Activated CD4-positive, CD25-positive, alpha-beta regulatory T cell treated with anti-CD3 and anti-CD28 coated beads, Interleukin-2, amount 50 U/mL, for 72 hours (primary cell): ENCODE measurements around the gene UVRAG.
"Not testable (repeated sequence)": the region's sequence is repeated elsewhere in the genome, so short reads cannot be mapped to it uniquely, and the experiment has no call there.

Source experiments
- DNase-seq: peaks from one replicate; pipeline ENCODE4 v3.0.0; 2021

The UVRAG gene

DNA sequence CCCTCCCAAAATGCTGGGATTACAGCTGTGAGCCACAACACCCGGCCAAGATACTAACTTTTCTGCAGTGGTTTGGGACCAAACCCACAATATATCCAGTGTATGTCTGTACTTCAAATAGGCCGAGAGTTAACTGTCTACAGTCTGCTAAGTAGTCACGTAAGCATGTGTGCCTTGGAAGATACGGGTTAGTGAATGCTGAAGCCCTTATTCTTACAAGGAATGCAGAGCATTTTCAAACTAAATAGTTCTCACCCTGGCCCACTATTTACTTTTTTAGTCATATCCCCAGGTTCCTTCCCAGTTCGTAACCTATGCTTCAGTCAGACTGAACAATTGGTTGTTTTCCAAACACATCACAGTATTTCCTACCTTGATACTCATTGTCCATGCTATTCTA lies 215.3 kb downstream of the UVRAG start:
- DNase-seq = no peak

DNA sequence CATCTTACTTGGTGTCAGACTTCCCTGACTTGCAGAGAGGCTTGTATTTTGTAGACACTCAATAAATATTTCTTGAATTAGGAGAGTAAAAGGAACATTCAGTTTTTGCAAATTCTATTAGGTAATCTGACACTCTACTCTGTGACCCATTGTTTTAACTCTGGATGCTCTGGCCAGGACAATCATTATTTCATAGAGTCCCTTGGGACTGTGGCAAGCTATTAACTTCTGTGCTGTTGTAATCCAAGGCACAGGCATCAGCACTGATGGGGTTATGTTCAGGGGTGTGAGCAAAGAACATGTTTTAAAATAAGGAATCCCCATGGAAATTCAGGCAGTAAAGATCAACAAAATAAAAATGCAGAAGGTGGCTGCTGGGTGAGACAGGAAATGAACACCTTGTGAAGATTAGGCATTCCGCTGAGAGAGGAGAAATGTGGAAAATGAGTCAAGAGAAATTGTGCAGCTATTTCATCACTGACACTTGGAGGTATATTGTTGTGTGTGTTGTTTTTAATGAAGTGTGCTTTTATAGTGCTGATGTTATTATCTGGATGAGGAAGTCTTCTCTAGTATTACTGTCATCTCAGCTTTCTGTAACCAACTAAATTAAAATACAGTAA lies 216.1 kb downstream of the UVRAG start:
- DNase-seq = no peak

DNA sequence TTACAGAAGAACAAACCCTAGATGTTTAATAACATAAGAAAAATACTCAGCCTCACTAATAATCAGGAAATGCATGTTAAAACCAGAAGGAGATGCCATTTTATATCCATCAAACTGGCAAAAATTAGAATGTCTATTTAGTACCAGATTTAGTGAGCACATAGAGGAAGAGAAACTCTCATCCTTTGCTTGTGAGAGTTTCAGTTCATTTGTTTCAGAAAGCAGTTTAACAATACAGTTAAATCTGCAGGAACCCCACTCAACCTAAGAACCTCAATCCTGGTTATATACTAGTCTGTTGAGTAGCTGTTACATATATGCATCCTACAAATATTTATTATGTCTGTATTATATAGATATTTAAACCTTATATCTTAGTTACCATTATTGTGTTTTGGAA lies 218.7 kb downstream of the UVRAG start:
- no peak for DNase-seq

DNA sequence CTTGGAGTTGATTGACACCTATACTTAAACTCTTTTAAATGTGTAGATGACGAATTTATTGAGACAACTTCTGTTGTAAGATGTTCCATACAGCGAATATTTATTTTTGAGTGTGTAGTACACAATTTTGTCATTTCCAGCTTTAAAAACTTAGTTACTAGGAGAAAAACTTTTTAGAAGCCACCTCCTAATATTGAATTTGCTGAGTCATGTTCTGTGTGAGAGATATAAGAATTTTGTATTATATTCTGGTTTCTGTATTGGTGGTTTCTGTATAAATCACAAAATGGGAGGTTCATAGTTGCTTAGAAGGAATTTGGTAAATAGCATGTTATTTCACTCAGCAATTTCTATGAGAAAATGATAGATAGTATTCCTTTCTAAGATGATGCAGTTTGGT lies 220.0 kb downstream of the UVRAG start:
- DNase-seq = no peak

DNA sequence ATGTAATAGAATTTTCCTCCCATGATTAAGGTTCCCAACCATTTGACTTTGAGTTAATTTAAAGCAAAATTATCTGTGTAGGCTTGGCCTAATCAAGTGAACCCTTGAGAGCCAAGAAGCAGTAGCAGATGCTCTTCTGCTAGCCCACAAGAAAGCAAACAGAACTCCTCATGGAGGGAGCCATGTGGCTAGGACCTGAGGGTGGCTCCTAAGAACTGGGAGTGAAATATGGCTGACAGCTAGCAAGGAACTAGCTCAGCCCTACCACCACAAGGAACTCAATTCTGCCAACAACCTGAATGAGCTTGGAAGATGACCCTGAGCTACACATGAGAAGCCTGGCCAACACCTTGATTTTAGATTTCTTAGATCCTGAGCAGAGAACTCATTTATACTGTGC lies 223.6 kb downstream of the UVRAG start:
- no peak for DNase-seq

DNA sequence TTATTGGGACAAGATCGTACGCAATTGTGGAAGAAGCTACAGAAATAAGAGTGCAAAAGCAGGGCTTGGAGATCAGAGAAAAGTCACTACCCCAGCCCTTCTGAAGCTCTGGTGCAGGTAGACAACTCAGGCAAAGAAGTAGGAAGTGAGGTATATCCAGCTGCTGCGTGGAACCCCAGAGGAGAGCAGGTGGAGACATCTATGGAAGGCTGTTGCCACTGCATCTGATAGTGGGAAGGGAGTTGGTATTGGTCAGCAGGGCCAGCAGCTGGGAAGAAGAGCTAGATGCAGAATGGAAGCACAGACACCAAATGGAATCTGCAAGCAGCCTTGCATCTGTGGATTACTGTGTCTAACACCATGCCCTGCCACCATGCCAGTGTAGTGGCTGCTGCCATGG lies 226.2 kb downstream of the UVRAG start:
- no peak for DNase-seq

DNA sequence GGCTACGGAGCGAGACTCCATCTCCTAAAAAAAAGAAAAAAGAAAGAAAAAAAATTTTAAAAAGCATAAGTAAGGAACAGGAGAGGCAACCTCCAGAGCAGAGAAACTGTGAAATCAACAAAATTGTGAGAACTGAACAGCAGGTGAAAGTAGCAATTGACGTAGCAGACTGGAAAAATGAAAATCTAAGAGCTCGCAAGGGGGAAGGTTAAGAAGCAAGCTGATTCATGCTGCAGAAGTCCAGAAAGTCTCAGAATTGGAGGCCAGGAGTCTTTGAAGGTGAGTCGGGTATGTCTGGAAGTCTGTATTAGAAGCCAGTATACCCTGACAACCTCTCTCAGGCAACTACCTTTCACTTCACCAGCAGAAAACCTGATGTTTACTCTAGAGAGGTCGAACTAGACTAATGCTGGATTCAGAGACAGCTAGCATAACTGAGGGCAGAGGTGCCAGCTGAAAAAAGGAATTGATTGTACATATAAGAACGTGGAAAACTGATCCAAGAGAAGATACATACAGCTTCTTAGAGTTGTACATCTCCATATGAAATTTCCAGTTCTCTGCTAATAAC lies 229.8 kb downstream of the UVRAG start:
- DNase-seq = no peak

DNA sequence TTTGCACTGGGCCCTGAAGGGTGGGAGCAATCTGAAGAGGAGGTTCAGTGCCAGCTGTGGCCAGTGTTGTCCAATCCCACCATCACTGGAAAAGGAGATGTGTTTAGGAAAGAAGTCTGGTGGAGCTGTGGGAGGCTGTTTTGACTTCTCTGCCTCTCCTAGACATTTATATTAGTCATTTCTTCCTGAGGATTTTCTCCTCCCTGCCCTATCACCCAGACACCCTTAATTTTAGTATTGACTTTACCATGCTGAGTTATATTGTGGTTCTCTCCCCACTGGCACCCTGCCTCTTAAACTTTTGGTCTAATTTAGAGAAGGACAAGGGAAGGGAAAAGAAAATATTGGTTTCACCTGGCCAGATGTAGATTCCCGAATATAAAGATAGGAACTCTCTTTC lies 232.2 kb downstream of the UVRAG start:
- DNase-seq = no peak

DNA sequence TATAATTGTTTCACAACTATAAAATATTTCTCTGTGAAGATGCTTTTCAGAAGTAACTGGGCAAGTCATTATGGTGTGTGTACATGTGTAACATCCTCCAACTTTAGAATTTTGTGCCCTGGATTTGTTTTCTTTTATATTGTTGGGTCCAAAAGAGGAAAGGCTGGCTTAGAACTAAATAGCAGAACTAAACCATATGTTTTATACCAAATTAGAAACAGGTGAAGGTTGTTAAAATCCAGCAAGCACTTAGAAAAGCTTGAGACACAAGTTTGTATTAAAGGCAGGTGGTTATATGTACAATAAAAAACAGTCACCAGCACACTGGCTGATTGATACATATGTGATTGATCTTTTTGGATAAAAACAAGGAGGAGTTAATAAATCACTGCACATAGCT lies 232.8 kb downstream of the UVRAG start:
- no peak for DNase-seq

DNA sequence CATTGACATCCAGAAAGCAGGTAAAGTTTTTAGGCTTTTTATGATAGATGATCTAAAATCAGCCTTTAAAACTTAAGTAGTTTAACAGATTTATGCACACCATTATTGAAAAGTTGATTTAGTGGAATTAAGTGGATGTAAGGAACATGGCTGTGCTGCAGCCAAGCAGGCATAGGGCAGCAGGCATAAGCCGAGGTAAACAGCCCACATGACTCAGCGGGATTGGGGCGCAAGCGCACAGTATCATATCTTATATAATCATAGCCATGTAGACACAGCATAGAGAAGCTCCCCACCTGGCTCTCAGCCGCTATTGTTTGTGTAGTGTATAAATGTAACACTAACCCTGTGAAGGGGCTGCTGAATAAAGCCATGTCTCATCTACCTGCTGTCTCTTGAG lies 233.8 kb downstream of the UVRAG start:
- no peak for DNase-seq

DNA sequence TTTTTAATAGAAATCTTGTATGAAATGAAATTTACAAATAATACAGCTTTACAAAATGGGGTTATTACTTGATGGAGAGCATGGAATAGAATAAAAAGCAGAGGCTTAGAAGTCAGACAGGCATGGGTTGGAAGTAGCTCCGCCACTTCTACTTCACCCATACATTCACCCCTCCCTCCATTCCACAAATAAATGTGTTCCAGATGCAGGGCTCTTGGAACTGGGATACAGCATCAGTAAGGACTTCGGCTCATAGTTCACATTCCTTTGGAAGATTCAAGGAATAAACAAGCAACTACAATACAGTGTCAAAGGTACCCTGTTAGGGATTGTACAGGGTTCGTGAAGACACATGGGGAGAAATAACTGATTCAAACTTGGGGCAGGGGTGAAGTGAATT lies 234.5 kb downstream of the UVRAG start:
- no peak for DNase-seq

DNA sequence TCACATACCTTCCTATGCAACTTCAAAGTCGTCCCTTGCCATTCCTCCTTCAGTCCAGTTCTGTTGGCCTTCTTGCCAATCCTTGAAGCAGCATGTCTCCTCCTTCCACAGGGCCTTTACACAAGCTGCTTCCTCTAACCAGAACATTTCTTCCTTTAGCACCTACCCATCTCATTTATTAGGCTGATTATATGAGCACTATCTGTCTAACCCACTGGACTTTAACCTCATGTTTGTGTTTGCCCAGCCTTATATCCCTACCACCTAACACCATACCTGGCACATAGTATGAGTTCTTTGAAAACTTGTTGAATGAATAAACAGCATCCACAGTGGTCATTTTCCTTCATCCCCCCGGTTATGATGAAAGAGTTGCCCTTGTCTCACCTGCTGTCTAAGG lies 236.9 kb downstream of the UVRAG start:
- no peak for DNase-seq

DNA sequence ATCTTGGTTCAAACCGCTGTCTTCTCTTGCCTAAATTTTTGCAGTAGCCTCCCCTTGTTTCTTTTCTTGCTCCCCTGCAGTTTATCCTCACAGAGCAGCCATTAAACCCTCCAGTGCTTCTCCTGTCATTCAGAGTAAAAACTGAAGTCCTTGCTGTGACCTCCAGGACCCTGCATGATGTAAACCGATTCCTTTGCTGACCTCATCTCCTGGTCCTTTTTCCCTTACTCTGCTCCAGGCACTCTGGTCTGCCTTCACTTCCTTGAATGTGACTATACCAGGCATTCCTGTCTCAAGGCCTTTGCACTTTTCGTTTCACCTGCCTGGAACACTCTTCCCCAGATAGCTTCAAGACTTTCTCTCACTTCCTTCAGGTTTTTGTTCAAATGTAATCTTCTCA lies 239.3 kb downstream of the UVRAG start:
- no peak for DNase-seq

DNA sequence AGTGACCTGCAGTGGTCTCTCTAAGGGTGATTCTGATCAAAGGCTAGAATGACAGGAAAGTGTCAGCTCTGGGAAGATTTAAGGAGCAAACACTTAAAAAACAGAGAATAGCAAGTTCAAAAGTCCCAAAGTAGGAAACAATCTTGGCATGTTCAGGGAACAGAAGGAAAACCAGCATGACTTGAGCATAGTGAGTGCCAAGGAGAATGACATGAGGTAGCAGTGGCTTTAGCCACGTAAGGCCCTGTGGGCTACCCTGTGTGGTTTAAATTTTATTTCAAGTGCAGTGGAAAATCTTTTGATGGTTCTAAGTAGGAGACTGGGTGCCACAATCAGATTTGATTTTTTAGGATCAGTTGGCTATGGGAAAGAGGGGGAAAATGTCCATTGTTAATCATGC lies 241.9 kb downstream of the UVRAG start:
- no peak for DNase-seq

DNA sequence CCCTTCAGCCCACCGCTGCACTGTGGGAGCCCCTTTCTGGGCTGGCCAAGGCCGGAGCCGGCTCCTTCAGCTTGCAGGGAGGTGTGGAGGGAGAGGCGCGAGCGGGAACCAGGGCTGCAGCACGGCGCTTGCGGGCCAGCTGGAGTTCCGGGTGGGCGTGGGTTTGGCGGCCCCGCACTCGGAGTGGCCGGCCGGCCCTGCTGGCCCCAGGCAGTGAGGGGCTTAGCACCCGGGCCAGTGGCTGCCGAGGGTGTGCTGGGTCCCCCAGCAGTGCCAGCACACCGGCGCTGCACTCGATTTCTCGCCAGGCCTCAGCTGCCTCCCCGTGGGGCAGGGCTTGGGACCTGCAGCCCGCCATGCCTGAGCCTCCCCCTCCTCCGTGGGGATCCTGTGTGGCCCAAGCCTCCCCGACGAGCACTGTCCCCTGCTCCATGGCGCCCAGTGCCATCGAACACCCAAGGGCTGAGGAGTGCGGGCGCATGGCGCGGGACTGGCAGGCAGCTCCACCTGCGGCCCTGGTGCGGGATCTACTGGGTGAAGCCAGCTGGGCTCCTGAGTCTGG lies 245.5 kb downstream of the UVRAG start:
- DNase-seq = not testable (repeated sequence)

DNA sequence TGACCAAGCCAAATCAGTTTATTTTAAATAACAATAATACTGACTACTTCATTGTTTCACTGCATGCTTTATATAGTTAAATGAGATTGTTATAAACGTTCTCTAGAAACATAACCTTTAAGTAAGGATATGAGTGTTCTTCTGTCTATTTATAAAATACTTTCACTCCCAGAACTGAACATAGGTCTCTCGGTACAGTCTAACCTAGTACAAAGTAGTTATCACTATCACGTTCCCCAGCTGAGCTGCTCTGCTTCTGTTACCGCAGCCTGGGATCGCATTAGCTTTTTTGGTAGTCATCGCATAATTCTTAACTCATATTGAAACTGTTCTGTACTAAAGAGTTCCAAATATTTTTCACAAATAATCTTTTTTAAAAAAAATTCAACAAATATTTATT lies 247.7 kb downstream of the UVRAG start:
- DNase-seq = no peak

DNA sequence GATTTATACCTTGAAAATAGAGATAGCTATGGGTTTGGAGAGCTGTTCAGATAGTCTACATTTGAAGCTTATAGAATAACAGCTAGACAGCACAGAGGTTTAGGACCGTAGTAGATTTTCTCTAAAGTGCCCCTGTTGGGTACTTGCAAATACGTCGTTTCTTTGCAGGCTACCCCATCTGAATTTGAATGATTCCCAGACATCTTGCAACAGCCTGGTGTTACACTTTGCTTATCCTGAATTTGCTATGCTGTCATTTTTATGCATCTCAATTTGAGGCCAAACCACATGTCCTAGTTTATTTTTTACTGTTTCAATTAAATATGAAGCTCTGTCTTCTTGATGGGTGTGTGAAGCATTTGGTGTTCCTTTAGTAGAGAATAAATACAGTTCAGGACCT lies 249.2 kb downstream of the UVRAG start:
- DNase-seq = no peak

DNA sequence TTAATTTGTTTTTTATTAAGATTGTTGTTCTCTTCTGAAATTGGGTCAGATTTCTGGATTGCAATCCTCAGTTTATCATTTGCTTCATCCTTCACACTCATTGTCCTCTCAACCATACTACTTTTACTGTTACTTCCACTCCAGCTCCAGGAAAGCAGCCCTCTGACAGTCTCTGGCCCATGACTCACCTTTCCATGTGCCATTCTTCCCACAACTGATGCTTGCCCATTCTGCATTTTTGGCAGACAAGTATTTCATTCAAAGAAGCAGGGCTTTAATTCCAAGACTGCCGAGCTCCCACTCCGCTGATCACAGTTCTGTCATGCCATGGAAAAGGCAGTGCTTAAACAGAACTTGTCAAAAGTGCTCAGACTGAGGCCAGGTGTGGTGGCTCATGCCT lies 252.1 kb downstream of the UVRAG start:
- DNase-seq = no peak

DNA sequence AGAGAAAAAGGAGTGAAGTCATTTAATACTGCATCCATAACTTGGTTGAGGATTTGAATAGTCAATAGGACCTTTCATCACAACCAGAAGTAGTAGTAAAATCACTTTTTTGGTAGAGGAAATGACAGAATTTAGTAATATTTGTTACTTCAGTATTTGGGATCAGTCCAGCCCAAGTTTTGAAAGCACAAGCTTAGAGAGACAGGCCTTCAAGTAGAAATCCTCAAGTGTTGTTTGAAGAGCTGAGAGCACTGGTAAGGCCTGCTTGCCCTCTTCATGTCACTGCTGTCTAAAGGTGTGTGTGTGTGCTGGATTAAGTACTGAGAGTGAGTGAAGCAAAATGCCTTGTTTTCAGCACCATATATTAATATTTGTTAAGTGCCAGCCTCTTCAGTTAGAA lies 254.0 kb downstream of the UVRAG start:
- DNase-seq = no peak

DNA sequence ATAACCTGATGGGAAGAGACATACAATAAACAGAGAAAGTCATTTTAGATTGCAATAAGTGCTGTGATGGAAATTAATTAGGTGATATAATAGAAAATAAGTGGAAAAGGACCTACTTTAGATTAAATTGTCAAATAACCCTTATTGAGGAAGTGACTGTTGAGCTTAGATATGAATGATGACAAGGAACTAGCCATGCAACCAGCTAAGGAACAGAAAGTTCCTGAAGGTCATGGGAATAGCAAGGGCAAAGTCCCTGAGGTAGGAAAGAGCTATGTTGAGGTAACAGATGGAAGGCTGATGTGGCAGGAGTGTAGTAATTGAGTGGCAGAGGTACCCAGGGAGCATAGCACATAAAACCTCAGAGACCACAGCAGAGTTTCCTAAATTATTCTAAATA lies 256.1 kb downstream of the UVRAG start:
- DNase-seq = no peak

DNA sequence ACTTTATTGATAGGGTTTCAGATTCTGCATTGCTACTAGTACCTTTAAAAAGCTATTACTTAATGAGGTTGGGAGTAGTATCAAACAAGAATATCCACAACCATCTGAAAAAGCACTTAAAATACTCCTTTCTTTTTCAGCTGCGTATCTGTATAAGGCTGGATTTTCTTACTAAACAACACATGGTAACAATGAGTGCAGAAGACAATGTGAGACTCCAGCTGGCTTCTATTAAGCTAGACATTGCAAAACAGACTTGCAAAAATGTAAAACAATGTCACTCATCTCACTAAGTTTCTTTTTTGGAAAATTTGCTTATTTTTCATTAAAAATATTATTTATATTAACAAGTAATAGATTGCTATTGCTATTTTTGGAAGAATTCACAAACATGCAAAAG lies 258.7 kb downstream of the UVRAG start:
- no peak for DNase-seq

DNA sequence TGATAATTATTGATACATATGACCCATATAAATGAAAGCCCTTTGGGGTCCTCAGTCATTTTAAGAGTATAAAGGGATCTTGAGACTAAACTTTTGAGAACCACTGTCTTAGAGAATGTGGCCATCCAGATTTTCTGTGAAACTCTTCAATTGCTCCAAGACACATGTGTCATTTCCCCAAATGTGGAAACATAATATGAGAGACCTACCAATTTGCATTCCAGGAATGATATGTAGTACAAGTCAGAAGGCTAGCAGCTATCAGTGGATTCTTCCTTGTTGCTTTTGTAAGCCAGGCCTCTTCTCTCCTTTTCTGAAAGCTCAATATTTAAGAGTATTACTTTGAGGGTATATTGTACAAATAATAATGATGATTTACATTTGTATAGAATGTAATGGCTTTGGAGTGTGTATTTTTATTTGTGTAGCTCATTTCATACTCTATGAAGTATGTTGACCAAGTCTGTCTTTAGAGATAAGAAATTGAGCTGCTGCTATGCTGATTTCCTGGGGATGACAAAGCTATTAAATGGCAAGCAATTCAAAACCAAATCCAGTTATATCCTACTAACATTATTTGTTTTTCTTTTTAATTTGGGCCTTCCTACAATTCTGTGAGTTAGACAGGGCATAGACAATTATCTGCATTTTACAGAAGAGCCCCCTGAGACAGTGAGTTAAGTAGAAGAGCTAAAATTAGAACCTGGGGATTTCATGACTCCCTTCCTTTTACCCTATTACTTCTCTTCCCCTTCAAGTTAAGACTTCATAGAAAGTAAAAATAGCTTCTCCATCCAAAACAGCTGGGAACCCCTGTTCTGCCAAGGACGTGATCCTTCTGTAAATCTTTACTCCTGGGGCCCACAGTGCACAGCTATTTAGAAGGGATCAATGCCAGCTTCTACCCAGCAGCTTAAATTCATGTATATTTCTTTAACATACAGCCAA lies 259.4 kb downstream of the UVRAG start:
- DNase-seq = no peak

DNA sequence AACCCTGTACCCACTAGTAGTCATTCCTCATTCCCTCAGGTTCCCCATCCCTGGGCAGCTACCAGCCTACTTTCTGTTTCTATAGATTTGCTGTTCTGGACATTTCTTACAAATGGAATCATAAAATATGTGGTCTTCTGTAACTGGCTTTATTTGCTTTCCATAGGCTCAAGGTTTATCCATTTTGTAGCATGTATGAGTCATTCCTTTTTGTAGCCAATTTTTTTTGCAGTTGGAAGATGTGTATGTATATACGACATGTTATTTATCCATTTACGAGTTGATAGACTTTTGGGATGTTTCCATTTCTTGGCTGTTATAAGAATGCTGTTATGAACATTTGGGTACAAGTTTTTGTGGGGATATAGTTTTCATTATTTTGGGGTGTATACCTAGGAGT lies 260.7 kb downstream of the UVRAG start:
- no peak for DNase-seq

DNA sequence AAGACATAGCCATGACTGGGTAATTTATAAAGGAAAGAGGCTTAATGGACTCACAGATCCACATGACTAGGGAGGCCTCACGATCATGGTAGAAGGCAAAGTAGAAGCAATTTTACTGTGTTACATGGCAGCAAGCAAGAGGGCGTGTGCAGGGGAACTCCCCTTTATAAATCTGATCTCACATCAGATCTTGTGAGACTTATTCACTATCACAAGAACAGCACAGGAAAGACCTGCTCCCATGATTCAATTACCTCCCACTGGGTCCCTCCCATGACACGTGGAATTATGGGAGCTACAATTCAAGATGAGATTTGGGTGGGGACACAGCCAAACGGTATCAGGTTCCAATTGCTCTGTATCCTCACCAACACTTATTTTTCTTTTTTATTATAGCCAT lies 261.2 kb downstream of the UVRAG start:
- DNase-seq = not testable (repeated sequence)
